ENCODE measurements around the gene TFEB. TPM values are rescaled to one million over a fixed set of nuclear protein-coding genes. Genes with fewer than 3 reads are reported as not detected.

The TFEB gene
- total RNA-seq, 1 experiment from 2014 or later = 6.6 TPM

GRCh38 chr6:41634657-41635056 lies 100.8 kb downstream of the TFEB start:
- CTCF ChIA-PET = no interaction called here
- peaks cover 25% of the 10 kb centered on the region for H3K4me1 Mint-ChIP-seq (ENCODE audit: low read depth, unreplicated experiment)
- intact Hi-C loops (cut with micrococcal nuclease; ENCODE audit: unreplicated experiment) = no loop called here
- no peak overlapping the region for H3K4me3 Mint-ChIP-seq (ENCODE audit: low read depth, unreplicated experiment)
- peaks cover 27% of the 10 kb centered on the region for H3K27me3 Mint-ChIP-seq (ENCODE audit: unreplicated experiment)
- DNase-seq = no peak
- H3K9me3 Mint-ChIP-seq (ENCODE audit: low read depth, unreplicated experiment) = no peaks in the 10 kb centered on the region
- no peak overlapping the region for H3K27ac Mint-ChIP-seq (ENCODE audit: unreplicated experiment)
- no TSS peak for BruUV-seq (replicated peaks)
- peaks cover 21% of the 10 kb centered on the region for H3K36me3 Mint-ChIP-seq (ENCODE audit: insufficient read depth, unreplicated experiment)
- no peak for TF ChIP-seq CTCF (IDR thresholded peaks at IDR 0.05; ENCODE audit: unreplicated experiment)

Other genes starting within 250 kb of the TFEB start
- gene FOXP4, start 189.2 kb downstream of the TFEB start, total RNA-seq (2022) = 47.8 and 50.9 TPM in 2 replicates
- gene MDFI, start 97.1 kb downstream of the TFEB start, total RNA-seq (2022) = 19.7 and 23.9 TPM in 2 replicates
- not detected in 2 replicates for gene PGC, start 11.8 kb upstream of the TFEB start, total RNA-seq (2022)
- gene FRS3, start 44.3 kb upstream of the TFEB start, total RNA-seq (2022) = 5.0 and 6.6 TPM in 2 replicates
- gene PRICKLE4, start 45.2 kb upstream of the TFEB start, total RNA-seq (2022) = 6.4 and 7.1 TPM in 2 replicates
- 251 and 265 TPM in 2 replicates for gene TOMM6, start 52.1 kb upstream of the TFEB start, total RNA-seq (2022)
- gene USP49, start 159.8 kb upstream of the TFEB start, total RNA-seq (2022) = 6.9 and 7.0 TPM in 2 replicates
- gene MED20, start 185.5 kb upstream of the TFEB start, total RNA-seq (2022) = 28.0 and 29.8 TPM in 2 replicates
- gene BYSL, start 185.9 kb upstream of the TFEB start, total RNA-seq (2022) = 51.7 and 55.6 TPM in 2 replicates
- 77.4 and 90.4 TPM in 2 replicates for gene CCND3, start 206.2 kb upstream of the TFEB start, total RNA-seq (2022)